CD14-positive monocyte (primary cell): ENCODE measurements around the gene PTGDS. TPM values are rescaled to one million over a fixed set of nuclear protein-coding genes. Genes with fewer than 3 reads are reported as not detected.

Source experiments
- DNase-seq, 3 donors: peaks; one replicate each; pipeline ENCODE4 v3.0.0-alpha.2; 2011 to 2022
- H2AFZ ChIP-seq: 2 replicates; pipeline ENCODE4 v1.6.0; 2012; ENCODE audit warnings: mild to moderate bottlenecking, low read depth, low read length, inconsistent platforms; ENCODE audit not compliant: insufficient read depth, poor library complexity, severe bottlenecking
- H3K27ac ChIP-seq, 2 donors: 1 replicate in 1 of 2; 2 replicates in 1 of 2; pipeline ENCODE4 v1.5.1; 2012 to 2013; ENCODE audit warnings: low read length in 2 of 2, control low read depth in 1 of 2, inconsistent platforms in 1 of 2, low read depth in 1 of 2, mild to moderate bottlenecking in 1 of 2
- H3K27me3 ChIP-seq, 2 donors: one replicate each; pipeline versions ENCODE4 v1.6.0 to v1.6.1; 2011 to 2013; ENCODE audit warnings: low read length in 2 of 2; ENCODE audit not compliant: control insufficient read depth in 2 of 2, insufficient read depth in 2 of 2
- H3K36me3 ChIP-seq, 2 donors: replicated peaks in 1 of 2; 1 replicate in 1 of 2; 2 replicates in 1 of 2; pipeline versions ENCODE4 v1.5.1 to v1.6.1; 2012 to 2013; ENCODE audit warnings: low read length in 2 of 2, control low read depth in 1 of 2, inconsistent platforms in 1 of 2, mild to moderate bottlenecking in 1 of 2; ENCODE audit not compliant: insufficient read depth in 2 of 2, control insufficient read depth in 1 of 2
- H3K4me1 ChIP-seq, 2 donors: 1 replicate in 1 of 2; 2 replicates in 1 of 2; pipeline versions ENCODE4 v1.5.1 to v1.6.1; 2012 to 2013; ENCODE audit warnings: low read length in 2 of 2, control low read depth in 1 of 2, inconsistent platforms in 1 of 2, mild to moderate bottlenecking in 1 of 2, moderate library complexity in 1 of 2; ENCODE audit not compliant: insufficient read depth in 2 of 2, control insufficient read depth in 1 of 2
- H3K4me2 ChIP-seq: replicated peaks from 2 replicates; pipeline ENCODE3; 2012; ENCODE audit warnings: low read length, moderate library complexity, mild to moderate bottlenecking; ENCODE audit not compliant: poor library complexity, severe bottlenecking; ENCODE audit errors: extremely low read depth
- H3K4me3 ChIP-seq, 3 experiments: fragments of 200-600 bp in 1 of 3; sonication (generic) in 1 of 3; replicated peaks in 1 of 3; 1 replicate in 2 of 3; 2 replicates in 1 of 3; pipeline ENCODE4 v1.5.1; 2011 to 2013; ENCODE audit warnings: low read length in 3 of 3, mild to moderate bottlenecking in 3 of 3, control low read depth in 2 of 3, low read depth in 2 of 3, inconsistent platforms in 1 of 3, moderate library complexity in 1 of 3
- H3K79me2 ChIP-seq: 2 replicates; pipeline ENCODE4 v1.6.0; 2012; ENCODE audit warnings: mild to moderate bottlenecking, control low read depth, inconsistent platforms, low read length, moderate library complexity; ENCODE audit not compliant: insufficient read depth
- H3K9ac ChIP-seq: 2 replicates; pipeline ENCODE4 v1.6.0; 2017; ENCODE audit warnings: low read length, mild to moderate bottlenecking; ENCODE audit not compliant: insufficient read depth, poor library complexity, severe bottlenecking
- H3K9me3 ChIP-seq, 2 donors: replicated peaks in 1 of 2; 1 replicate in 1 of 2; 2 replicates in 1 of 2; pipeline versions ENCODE4 v1.5.1 to v1.6.1; 2012 to 2013; ENCODE audit warnings: low read length in 2 of 2, control low read depth in 1 of 2; ENCODE audit not compliant: control insufficient read depth in 1 of 2, insufficient read depth in 1 of 2
- H4K20me1 ChIP-seq: 2 replicates; pipeline ENCODE4 v1.6.0; 2012; ENCODE audit warnings: mild to moderate bottlenecking, low read length, control low read depth, moderate library complexity; ENCODE audit not compliant: insufficient read depth
- H3K27ac Mint-ChIP-seq, 7 donors: one replicate each; pipeline ENCODE4 v1.8.0; 2020; ENCODE audit warnings: mild to moderate bottlenecking in 7 of 7, mixed read lengths in 7 of 7, moderate library complexity in 6 of 7, inconsistent platforms in 2 of 7
- H3K27me3 Mint-ChIP-seq, 3 donors: one replicate each; pipeline ENCODE4 v1.8.0; 2021 to 2022; ENCODE audit warnings: low read depth in 3 of 3, mild to moderate bottlenecking in 3 of 3, mixed read lengths in 3 of 3, moderate library complexity in 3 of 3, inconsistent platforms in 1 of 3
- H3K36me3 Mint-ChIP-seq, 2 donors: one replicate each; pipeline ENCODE4 v1.8.0; 2020; ENCODE audit warnings: mixed read lengths in 2 of 2, inconsistent platforms in 1 of 2, mild to moderate bottlenecking in 1 of 2
- H3K4me1 Mint-ChIP-seq: one replicate; pipeline ENCODE4 v1.8.0; 2020; ENCODE audit warnings: mild to moderate bottlenecking, mixed read lengths
- H3K4me3 Mint-ChIP-seq, 2 donors: one replicate each; pipeline ENCODE4 v1.8.0; 2020; ENCODE audit warnings: mild to moderate bottlenecking in 2 of 2, mixed read lengths in 2 of 2, moderate library complexity in 1 of 2
- H3K9me3 Mint-ChIP-seq, 7 donors: one replicate each; pipeline ENCODE4 v1.8.0; 2020 to 2022; ENCODE audit warnings: mixed read lengths in 7 of 7, mild to moderate bottlenecking in 6 of 7, moderate library complexity in 6 of 7, inconsistent platforms in 2 of 7
- WGBS: methylation state at CpG from one replicate; pipeline ENCODE4 v1.1.5; 2013; ENCODE audit warnings: missing lambda C conversion rate; ENCODE audit not compliant: insufficient coverage; 5-methylcytosine and 5-hydroxymethylcytosine counted together
- intact Hi-C, 2 donors: fragments of 100-400 bp; cut with micrococcal nuclease; formaldehyde crosslinking; loops; one replicate each; pipeline versions ENCODE4 v1.15.0 to v1.15.1; 2023
- polyA plus RNA-seq, 3 donors: library from polyadenylated mRNA; depleted of rRNA in 1 of 3; unstranded in 2 of 3; stranded (reverse) in 1 of 3; fragments of 300-500 nt in 2 of 3; fragments of >200 nt in 1 of 3; fragmentation: Illumina TruSeq in 2 of 3; gene quantifications; 1 replicate in 2 of 3; 2 replicates in 1 of 3; pipeline ENCODE4 v1.2.3, GENCODE V29; 2012 to 2021
- TF ChIP-seq, protein P1 (sequence below): fragments of 200-600 bp; IDR thresholded peaks from one replicate; pipeline ENCODE4 v1.8.0; 2022; ENCODE audit warnings: antibody characterized with exemption, mild to moderate bottlenecking

The PTGDS gene
- polyA plus RNA-seq, 3 donors, result 0.34 to 1.5 TPM; not detected in 1

DNA sequence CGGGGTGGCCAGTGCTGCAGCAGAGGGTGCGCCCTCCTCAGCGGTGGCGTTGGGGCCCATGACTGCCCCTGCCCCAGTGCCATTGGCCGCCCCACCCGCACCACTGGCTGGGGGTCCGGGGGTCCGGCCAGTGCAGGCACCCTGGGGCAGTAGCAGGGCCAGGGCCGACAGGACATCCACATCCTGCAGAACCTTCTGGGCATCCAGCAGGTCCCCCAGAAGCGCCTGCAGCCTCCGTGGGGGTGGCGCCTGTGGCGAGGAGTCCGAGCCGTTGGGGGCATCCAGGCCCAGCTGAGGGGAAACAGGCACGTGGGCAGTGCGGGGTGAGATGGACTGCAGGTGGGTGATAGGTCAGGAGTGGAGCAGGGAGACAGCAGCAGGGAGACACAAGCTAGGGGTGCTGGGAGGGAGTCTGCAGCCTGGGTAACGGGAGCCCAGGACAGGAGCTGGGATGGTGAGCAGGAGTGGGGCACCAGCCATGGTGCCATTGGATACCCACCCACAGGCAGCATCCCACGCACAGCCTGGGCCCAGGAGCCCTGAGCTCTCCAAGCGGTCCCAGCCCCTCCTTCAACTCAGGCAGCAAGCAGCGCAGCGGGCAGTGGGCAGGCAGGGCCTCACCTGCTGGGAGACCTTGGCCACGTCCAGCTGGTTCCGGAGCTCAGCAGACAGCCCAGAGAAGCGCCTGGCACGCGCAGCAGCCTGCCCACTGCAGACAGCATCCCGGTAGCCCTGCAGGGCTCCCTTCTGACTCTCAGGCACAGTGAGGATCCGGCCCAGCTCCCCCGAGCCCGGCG is 43.7 kb downstream of the PTGDS start:
- TF ChIP-seq, protein P1, sequence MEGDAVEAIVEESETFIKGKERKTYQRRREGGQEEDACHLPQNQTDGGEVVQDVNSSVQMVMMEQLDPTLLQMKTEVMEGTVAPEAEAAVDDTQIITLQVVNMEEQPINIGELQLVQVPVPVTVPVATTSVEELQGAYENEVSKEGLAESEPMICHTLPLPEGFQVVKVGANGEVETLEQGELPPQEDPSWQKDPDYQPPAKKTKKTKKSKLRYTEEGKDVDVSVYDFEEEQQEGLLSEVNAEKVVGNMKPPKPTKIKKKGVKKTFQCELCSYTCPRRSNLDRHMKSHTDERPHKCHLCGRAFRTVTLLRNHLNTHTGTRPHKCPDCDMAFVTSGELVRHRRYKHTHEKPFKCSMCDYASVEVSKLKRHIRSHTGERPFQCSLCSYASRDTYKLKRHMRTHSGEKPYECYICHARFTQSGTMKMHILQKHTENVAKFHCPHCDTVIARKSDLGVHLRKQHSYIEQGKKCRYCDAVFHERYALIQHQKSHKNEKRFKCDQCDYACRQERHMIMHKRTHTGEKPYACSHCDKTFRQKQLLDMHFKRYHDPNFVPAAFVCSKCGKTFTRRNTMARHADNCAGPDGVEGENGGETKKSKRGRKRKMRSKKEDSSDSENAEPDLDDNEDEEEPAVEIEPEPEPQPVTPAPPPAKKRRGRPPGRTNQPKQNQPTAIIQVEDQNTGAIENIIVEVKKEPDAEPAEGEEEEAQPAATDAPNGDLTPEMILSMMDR, result no peak
- Mint-ChIP-seq H3K4me1 (peaks cover 2% of the 10 kb centered on the region), H3K4me3 (no peak overlapping the region), H3K9me3 (peaks cover 0 to 5% (median 3%) of the 10 kb centered on the region in 7 donors), H3K36me3 (peaks cover 3 to 14% of the 10 kb centered on the region in 2 donors), H3K27me3 (peaks cover 0 to 4% (median 0%) of the 10 kb centered on the region in 3 donors), H3K27ac (no peak overlapping the region)
- 97% methylated on average over 32 of the region's 32 CpGs for WGBS
- intact Hi-C loops, result no loop called here
- no peaks in the 10 kb centered on the region for H3K27me3 ChIP-seq
- no peaks in the 10 kb centered on the region for H3K79me2 ChIP-seq
- H4K20me1 ChIP-seq, result no peaks in the 10 kb centered on the region
- no peak overlapping the region for H3K4me2 ChIP-seq
- no peaks in the 10 kb centered on the region for H3K36me3 ChIP-seq
- H3K27ac ChIP-seq, result no peak overlapping the region
- H2AFZ ChIP-seq, result no peak overlapping the region
- H3K4me1 ChIP-seq, result peaks cover 4 to 6% of the 10 kb centered on the region in 2 donors
- H3K4me3 ChIP-seq, result no peak overlapping the region
- no peak for DNase-seq
- no peaks in the 10 kb centered on the region for H3K9me3 ChIP-seq
- H3K9ac ChIP-seq, result no peak overlapping the region

DNA sequence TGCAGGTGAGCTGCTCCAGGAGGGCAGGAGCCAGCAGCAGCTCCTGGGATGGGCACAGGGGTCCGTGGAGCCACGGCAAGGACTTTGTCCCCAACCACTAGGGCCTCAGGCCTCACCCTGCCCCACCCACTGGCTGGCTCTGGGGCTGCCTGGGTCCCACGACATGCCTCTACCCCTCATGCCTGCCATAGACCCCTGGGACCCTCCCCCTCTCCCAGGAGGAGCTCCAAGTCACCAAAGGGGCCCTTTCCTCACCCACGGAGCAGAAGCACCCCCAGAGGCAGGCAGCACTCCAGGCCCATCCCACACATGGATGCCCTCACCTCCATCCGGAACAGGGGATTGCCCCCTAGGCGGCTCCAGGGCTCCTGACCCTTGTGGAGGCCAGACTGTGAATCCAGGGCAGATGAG is 44.3 kb downstream of the PTGDS start:
- Histone ChIP-seq H3K4me3 (no peak overlapping the region), H3K4me1 (peaks cover 4 to 9% of the 10 kb centered on the region in 2 donors), H3K36me3 (no peaks in the 10 kb centered on the region), H4K20me1 (no peaks in the 10 kb centered on the region), H3K4me2 (no peak overlapping the region), H2AFZ (no peak overlapping the region), H3K9me3 (no peaks in the 10 kb centered on the region), H3K27ac (no peak overlapping the region), H3K27me3 (no peaks in the 10 kb centered on the region), H3K79me2 (no peaks in the 10 kb centered on the region), H3K9ac (no peak overlapping the region)
- Mint-ChIP-seq H3K4me3 (no peak overlapping the region), H3K27me3 (peaks cover 0 to 4% (median 2%) of the 10 kb centered on the region in 3 donors), H3K9me3 (peaks cover 0 to 5% (median 3%) of the 10 kb centered on the region in 7 donors), H3K36me3 (peaks cover 3 to 11% of the 10 kb centered on the region in 2 donors), H3K27ac (no peak overlapping the region), H3K4me1 (peaks cover 3% of the 10 kb centered on the region)
- TF ChIP-seq, protein P1, result no peak
- 91% methylated on average over 5 of the region's 6 CpGs for WGBS
- DNase-seq, result no peak
- intact Hi-C loops, result no loop called here
